Thymus (tissue), 11 donors: ENCODE data around the gene CNTRL. TPM values are rescaled to one million over a fixed set of nuclear protein-coding genes. Genes with fewer than 3 reads are reported as not detected.

Source experiments
- DNase-seq, 9 donors: peaks; one replicate each; pipeline ENCODE4 v3.0.0-alpha.2; 2013; ENCODE audit warnings: low spot score in 9 of 9, low read depth in 6 of 9, missing footprints in 1 of 9
- H3K27ac ChIP-seq, 2 donors: one replicate each; pipeline ENCODE4 v1.5.1; 2013; ENCODE audit warnings: control low read depth in 1 of 2, low read depth in 1 of 2, low read length in 1 of 2, mild to moderate bottlenecking in 1 of 2, moderate library complexity in 1 of 2
- H3K27me3 ChIP-seq, 2 donors: one replicate each; pipeline ENCODE4 v1.5.1; 2013; ENCODE audit warnings: low read length in 1 of 2; ENCODE audit not compliant: control insufficient read depth in 2 of 2, insufficient read depth in 1 of 2
- H3K36me3 ChIP-seq, 2 donors: one replicate each; pipeline ENCODE4 v1.5.1; 2013; ENCODE audit warnings: low read length in 1 of 2, mild to moderate bottlenecking in 1 of 2, moderate library complexity in 1 of 2; ENCODE audit not compliant: control insufficient read depth in 2 of 2, insufficient read depth in 2 of 2
- H3K4me1 ChIP-seq, 2 donors: one replicate each; pipeline ENCODE4 v1.5.1; 2013; ENCODE audit warnings: low read length in 2 of 2; ENCODE audit not compliant: control insufficient read depth in 2 of 2, insufficient read depth in 2 of 2
- H3K4me3 ChIP-seq, 2 donors: one replicate each; pipeline ENCODE4 v1.5.1; 2013; ENCODE audit warnings: low read length in 2 of 2, control low read depth in 1 of 2, mild to moderate bottlenecking in 1 of 2
- H3K9me3 ChIP-seq, 2 donors: one replicate each; pipeline ENCODE4 v1.5.1; 2013; ENCODE audit warnings: low read length in 1 of 2, mild to moderate bottlenecking in 1 of 2; ENCODE audit not compliant: control insufficient read depth in 2 of 2, insufficient read depth in 1 of 2
- WGBS: extraction: QIAGEN DNeasy Blood & Tissue Kit; methylation state at CpG from one replicate; pipeline ENCODE4 v1.1.7; 2013; 5-methylcytosine and 5-hydroxymethylcytosine counted together
- polyA plus RNA-seq: library from polyadenylated mRNA; stranded (reverse); fragments of 200-250 nt; gene quantifications from one replicate; pipeline ENCODE4 v1.2.3, GENCODE V29; 2013
- total RNA-seq: library from RNA; stranded (reverse); fragments of 120-200 nt; gene quantifications from one replicate; pipeline ENCODE4 v1.2.4, GENCODE V29; 2013
- donor health status: healthy.

The CNTRL gene
- total and polyA plus RNA-seq, 2 donors = 24.1 to 39.4 TPM

DNA sequence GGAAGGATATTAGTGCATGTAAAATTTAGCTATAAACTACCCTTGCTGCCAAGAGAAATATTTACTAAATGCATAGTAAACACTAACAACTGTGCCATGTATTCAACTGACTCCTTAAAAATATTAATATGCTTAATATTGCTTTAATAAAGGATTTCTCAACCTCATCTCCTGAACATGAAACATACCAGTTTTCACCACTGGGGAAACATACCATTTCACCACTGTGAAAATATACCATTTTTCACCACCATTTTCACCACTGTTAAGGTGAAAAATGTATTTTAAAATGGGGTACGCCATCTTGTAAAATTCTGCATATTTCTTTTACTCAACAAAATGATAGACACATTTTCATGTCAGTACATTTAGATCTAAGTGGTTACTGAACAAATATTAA is 122.4 kb downstream of the CNTRL start:
- H3K4me3 ChIP-seq = no peak overlapping the region
- 96% methylated on average over 1 of the region's 1 CpG for WGBS
- DNase-seq = no peak
- no peaks in the 10 kb centered on the region for H3K27me3 ChIP-seq
- peaks cover 12% of the 10 kb centered on the region in 2 donors for H3K4me1 ChIP-seq
- no peaks in the 10 kb centered on the region for H3K9me3 ChIP-seq
- no peaks in the 10 kb centered on the region for H3K36me3 ChIP-seq
- no peak overlapping the region for H3K27ac ChIP-seq

DNA sequence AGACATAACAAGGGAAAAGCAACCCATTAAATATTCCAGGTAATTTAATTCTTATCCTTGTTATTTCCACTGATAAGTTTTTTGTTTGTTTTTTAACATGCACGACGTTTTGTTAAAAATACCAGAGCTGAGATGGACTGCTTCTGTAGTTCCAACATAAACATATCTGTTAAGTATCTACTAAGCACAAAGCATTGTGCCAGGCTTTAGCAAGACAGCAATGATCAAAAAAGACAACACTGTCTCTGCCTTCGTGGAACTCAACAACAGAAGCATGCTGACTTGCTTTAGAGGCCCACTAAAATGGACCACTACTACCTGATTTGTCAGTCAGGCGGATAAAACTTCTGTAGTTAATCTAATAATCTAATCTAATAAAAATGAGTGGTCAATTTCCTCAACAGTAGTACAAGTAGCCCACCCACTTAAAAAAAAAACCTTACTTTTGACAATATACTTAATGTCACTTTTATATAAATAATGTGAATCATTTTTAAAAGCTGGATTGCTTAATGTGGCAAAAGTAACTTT is 123.8 kb downstream of the CNTRL start:
- Histone ChIP-seq H3K27ac (no peak overlapping the region), H3K4me3 (no peak overlapping the region), H3K4me1 (peaks cover 12 to 17% of the 10 kb centered on the region in 2 donors), H3K27me3 (no peaks in the 10 kb centered on the region), H3K9me3 (no peaks in the 10 kb centered on the region), H3K36me3 (no peaks in the 10 kb centered on the region)
- WGBS = 61% methylated on average over 4 of the region's 4 CpGs
- DNase-seq = no peak

DNA sequence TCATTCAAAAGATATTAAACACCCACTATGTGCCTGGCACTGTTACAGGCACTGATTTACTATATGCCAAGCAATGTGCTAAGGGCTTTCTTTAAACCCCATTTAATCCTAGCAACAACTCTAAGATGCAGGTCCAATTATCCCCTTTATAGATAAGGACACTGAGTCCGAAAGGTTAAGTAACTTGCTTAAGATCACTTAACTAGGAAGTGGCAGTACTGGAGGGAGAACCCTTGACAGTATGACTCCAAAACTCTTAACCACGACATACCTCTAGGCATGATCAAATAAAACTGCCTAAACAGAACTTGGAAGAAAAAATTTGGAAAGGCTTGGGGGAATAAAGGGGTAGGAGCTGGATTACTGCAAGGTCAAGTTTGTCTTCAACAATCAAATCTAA is 125.2 kb downstream of the CNTRL start:
- H3K9me3 ChIP-seq = no peaks in the 10 kb centered on the region
- peak overlapping the region; percentile 83 to 91 for H3K4me3 ChIP-seq
- H3K27ac ChIP-seq = peak overlapping the region in 1 of 2 donors; percentile 40
- peaks cover 12 to 17% of the 10 kb centered on the region in 2 donors for H3K4me1 ChIP-seq
- 43% methylated on average over 2 of the region's 2 CpGs for WGBS
- H3K36me3 ChIP-seq = no peaks in the 10 kb centered on the region
- H3K27me3 ChIP-seq = no peaks in the 10 kb centered on the region
- peak in 1 of 9 donors; percentile 28 for DNase-seq

DNA sequence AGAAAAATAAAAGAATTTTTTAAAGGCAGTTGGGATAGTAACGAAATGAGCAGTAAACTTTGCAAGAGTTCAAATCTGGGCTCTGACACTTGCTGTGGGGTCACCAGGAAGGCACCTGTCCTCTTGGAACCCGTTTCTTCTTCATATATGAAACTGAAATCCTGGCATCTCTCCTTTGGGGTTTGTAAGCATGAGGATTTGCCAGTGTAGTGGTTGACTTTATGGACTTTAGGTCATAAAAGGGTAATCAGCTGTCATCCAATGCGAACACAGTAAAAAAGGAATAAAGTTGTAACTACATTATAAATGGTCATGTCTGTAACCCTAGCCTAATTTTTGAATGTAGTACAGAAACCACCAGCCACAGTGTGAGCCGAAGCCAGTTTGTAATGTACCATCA is 125.6 kb downstream of the CNTRL start:
- 18% methylated on average over 4 of the region's 4 CpGs for WGBS
- H3K9me3 ChIP-seq = no peaks in the 10 kb centered on the region
- H3K4me3 ChIP-seq = peak overlapping the region; percentile 83 to 91
- H3K4me1 ChIP-seq = peaks cover 12 to 17% of the 10 kb centered on the region in 2 donors
- DNase-seq = no peak
- no peaks in the 10 kb centered on the region for H3K36me3 ChIP-seq
- peak overlapping the region in 1 of 2 donors; percentile 40 for H3K27ac ChIP-seq
- H3K27me3 ChIP-seq = no peaks in the 10 kb centered on the region

DNA sequence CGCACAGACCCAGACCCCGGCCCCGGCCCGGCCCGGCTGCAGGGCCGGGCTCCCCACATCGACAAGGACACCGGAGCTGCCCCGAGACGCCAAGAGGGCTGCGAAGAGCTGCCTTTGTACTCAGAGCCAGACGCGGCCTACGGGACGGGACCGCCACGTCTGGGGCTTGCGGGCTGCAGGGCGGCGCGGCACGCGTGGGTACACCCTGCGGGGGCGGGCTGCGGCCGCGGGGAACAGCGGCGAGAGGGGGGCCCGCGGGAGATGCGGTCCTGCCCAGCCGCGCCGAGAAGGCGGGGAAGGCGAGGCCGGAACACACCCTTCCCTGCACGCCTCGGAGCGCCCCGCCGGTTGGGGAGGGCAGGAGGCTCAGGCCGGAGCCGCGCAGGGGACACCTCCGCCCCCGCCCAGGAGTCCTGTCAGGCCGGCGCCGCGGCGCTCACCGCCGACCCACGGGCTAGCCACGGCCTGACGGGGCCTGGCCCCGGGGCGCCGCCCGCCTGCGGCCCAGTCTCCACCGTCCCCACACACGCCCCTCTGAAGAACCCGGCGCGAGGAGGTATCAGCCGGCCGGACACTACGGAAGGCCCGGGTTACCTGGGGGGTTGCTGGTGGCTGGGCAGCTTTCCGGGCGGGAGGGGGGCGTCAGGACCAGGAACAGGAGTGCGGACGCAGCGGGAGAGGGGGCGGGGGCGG is 126.4 kb downstream of the CNTRL start:
- Histone ChIP-seq H3K9me3 (no peaks in the 10 kb centered on the region), H3K4me1 (peaks cover 12 to 17% of the 10 kb centered on the region in 2 donors), H3K36me3 (no peaks in the 10 kb centered on the region), H3K27me3 (no peaks in the 10 kb centered on the region), H3K4me3 (peak overlapping the region; percentile 83 to 91), H3K27ac (peak overlapping the region; percentile 93 to 95)
- DNase-seq = peak in 2 of 9 donors; percentile 25 to 51
- under 1% methylated on average over 81 of the region's 81 CpGs for WGBS

DNA sequence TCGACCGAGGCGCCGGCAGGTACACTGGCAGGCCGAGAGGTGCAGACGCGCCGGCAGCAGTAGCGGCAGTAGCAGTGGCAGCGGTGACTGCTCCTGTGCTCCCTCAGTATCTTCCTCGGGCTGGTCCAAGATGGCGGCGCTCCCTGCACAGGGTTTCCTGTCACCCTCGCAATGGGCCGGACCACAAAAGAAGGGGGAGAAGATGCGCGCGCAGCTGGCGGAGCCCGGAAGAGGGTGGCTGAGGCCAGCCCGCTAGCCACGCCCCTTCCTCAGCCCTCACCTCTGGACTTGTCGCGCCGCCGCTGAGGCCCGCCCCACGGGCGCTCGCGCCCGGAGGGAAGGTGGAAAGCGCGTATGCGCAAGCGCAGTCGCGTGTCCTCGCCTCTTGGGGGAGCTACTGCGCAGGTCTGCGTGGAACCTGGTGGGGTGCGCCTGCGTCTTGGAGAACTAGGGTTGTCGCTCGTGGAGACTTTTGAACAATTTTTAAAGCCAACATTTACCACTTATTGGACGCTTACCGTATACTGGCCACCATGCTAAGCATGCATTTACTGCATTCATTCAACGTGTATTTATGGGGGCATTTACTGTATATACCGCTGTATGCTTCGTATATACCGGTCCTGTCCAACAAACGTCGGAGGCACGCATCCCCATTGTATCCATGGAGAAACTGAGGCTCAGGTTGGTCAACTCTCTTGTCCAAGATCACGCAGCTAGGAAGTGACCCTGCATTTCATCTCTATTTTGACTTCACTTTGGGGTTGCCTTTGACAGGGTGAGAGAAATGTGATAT is 127.2 kb downstream of the CNTRL start, which contains the start of gene RAB14:
Gene RAB14 (minus strand): TSS at position 132 of the 796 bp plus-strand sequence. CDS start 8,457 bp downstream, outside the sequence.
- DNase-seq = peak; percentile 94 to 100 (median 99)
- Histone ChIP-seq H3K27me3 (no peaks in the 10 kb centered on the region), H3K4me1 (peaks cover 10 to 15% of the 10 kb centered on the region in 2 donors), H3K27ac (peak within 1 kb of the TSS; percentile 93 to 95), H3K36me3 (no peaks in the 10 kb centered on the region), H3K9me3 (no peaks in the 10 kb centered on the region), H3K4me3 (peak within 1 kb of the TSS; percentile 83 to 91)
- WGBS = 1% methylated on average over 55 of the region's 55 CpGs

DNA sequence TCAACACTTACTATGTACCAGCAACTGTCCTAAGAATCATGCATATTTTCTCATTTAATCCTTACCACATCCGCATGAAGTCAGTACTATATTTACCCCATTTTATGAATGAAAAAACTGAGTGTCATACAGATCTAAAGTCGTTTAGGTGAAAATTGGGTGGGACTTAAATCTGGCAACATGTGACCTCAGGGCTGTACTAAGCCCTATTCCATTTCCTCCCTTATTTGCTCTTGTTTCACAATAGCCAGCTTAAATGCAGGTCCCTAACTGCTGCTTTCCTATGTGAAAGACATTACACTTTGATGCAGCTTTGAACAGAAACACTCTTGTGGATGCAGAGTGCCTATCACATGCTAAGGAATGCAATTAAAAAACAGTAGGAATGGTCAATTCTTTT is 129.4 kb downstream of the CNTRL start:
- H3K27ac ChIP-seq = no peak overlapping the region
- peaks cover 10 to 12% of the 10 kb centered on the region in 2 donors for H3K4me1 ChIP-seq
- DNase-seq = no peak
- no peaks in the 10 kb centered on the region for H3K27me3 ChIP-seq
- no peaks in the 10 kb centered on the region for H3K9me3 ChIP-seq
- no peaks in the 10 kb centered on the region for H3K36me3 ChIP-seq
- no peak overlapping the region for H3K4me3 ChIP-seq
- WGBS = 81% methylated on average over 2 of the region's 2 CpGs

DNA sequence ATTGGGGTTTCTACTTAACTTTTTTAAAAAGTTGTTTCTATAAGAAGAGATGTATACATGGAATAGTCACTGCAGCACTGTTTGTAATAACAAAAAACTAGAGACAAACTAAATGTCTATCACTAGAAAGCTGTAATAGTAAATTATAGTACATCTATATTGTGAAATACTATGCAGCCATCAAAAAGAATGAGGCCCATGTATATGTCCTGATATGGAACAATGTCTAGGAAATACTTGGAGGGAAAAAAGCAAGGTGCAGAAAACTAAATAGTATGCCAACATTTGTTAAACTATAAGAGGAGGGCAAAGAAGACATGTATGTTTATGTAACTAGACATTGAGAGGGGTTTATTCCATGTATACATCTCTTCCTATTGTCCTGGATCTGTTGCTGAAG is 129.9 kb downstream of the CNTRL start:
- Histone ChIP-seq H3K36me3 (no peaks in the 10 kb centered on the region), H3K4me1 (peaks cover 10 to 12% of the 10 kb centered on the region in 2 donors), H3K27ac (no peak overlapping the region), H3K4me3 (no peak overlapping the region), H3K9me3 (no peaks in the 10 kb centered on the region), H3K27me3 (no peaks in the 10 kb centered on the region)
- DNase-seq = no peak
